K562 (cell line): ENCODE data around the gene ARHGEF40. TPM values are rescaled to one million over a fixed set of nuclear protein-coding genes. Genes with fewer than 3 reads are reported as not detected.

Experiments used
- BRD9 ChIP-seq: fragments of 450-650 bp; IDR thresholded peaks from 2 replicates; pipeline ENCODE4 v1.6.1; 2018; ENCODE audit warnings: low read depth; ENCODE audit not compliant: partially characterized antibody
- CREBBP ChIP-seq: IDR thresholded peaks from one replicate; pipeline ENCODE4 v1.6.1; 2012; ENCODE audit warnings: low read depth, mild to moderate bottlenecking, control low read depth, inconsistent platforms, low read length
- ETS1 ChIP-seq: conservative IDR thresholded peaks from 2 replicates; pipeline ENCODE4 v1.6.1; 2011; ENCODE audit warnings: low read depth, mild to moderate bottlenecking, low read length; ENCODE audit not compliant: control insufficient read depth
- ETV6 ChIP-seq, 3 experiments: fragments of 150-350 bp in 1 of 3; sonication (generic) in 1 of 3; formaldehyde crosslinking in 1 of 3; IDR thresholded peaks; 2 replicates each; pipeline versions ENCODE4 v1.6.1 to v1.8.0; 2014 to 2022; ENCODE audit warnings: borderline replicate concordance in 2 of 3, low read depth in 2 of 3, antibody characterized with exemption in 1 of 3, low read length in 1 of 3, mild to moderate bottlenecking in 1 of 3, missing genetic modification reagents in 1 of 3
- EZH2 ChIP-seq: IDR thresholded peaks from 2 replicates; pipeline ENCODE4 v1.6.1; 2012; ENCODE audit warnings: low read depth, mild to moderate bottlenecking, inconsistent platforms, low read length, borderline replicate concordance
- GATAD2B ChIP-seq: fragments of 450-650 bp; IDR thresholded peaks from 2 replicates; pipeline ENCODE4 v1.6.1; 2017; ENCODE audit warnings: mild to moderate bottlenecking, borderline replicate concordance
- HDAC2 ChIP-seq: fragments of 450-650 bp; IDR thresholded peaks from 2 replicates; pipeline ENCODE4 v1.6.1; 2016; ENCODE audit warnings: mild to moderate bottlenecking
- HLTF ChIP-seq: fragments of 450-650 bp; IDR thresholded peaks from 2 replicates; pipeline ENCODE4 v1.6.1; 2016
- ID3 ChIP-seq, 2 experiments: fragments of 250-450 bp in 1 of 2; fragments of 450-650 bp in 1 of 2; sonication (Bioruptor Pico) in 1 of 2; IDR thresholded peaks; 2 replicates each; pipeline versions ENCODE4 v1.6.1 to v1.8.0; 2016 to 2021; ENCODE audit warnings: mild to moderate bottlenecking in 2 of 2, moderate library complexity in 2 of 2, missing compliant biosample characterization in 1 of 2, missing genetic modification characterization in 1 of 2
- IRF1 ChIP-seq: sonication (generic); formaldehyde crosslinking; IDR thresholded peaks from 2 replicates; pipeline ENCODE4 v1.8.0; 2022; ENCODE audit warnings: missing genetic modification reagents, mild to moderate bottlenecking, borderline replicate concordance
- MAX ChIP-seq: sonication (generic); formaldehyde crosslinking; IDR thresholded peaks from 2 replicates; pipeline ENCODE4 v1.9.0; 2022; ENCODE audit warnings: mild to moderate bottlenecking, missing genetic modification reagents
- MTA2 ChIP-seq: fragments of 450-650 bp; IDR thresholded peaks from 2 replicates; pipeline ENCODE4 v1.6.1; 2016; ENCODE audit warnings: low read depth
- MTF1 ChIP-seq: fragments of 250-450 bp; sonication (Bioruptor Pico); IDR thresholded peaks from 2 replicates; pipeline ENCODE4 v1.9.0; 2021; ENCODE audit warnings: moderate library complexity, mild to moderate bottlenecking, inconsistent platforms, borderline replicate concordance
- NFIC ChIP-seq: fragments of 450-650 bp; IDR thresholded peaks from 2 replicates; pipeline ENCODE4 v1.6.1; 2017; ENCODE audit warnings: mild to moderate bottlenecking, inconsistent platforms
- NFIX ChIP-seq: fragments of 250-450 bp; sonication (Bioruptor Pico); IDR thresholded peaks from 2 replicates; pipeline ENCODE4 v1.4.0; 2020; ENCODE audit warnings: low read depth, mild to moderate bottlenecking, moderate library complexity
- PHF8 ChIP-seq: fragments of 200-600 bp; sonication (generic); IDR thresholded peaks from 2 replicates; pipeline ENCODE4 v1.6.1; 2012; ENCODE audit warnings: mixed run types, mild to moderate bottlenecking, inconsistent platforms, low read length, moderate library complexity, borderline replicate concordance
- POLR2AphosphoS2 ChIP-seq: IDR thresholded peaks from 2 replicates; pipeline ENCODE4 v1.6.1; 2012; ENCODE audit warnings: low read length, improper control_type of control experiment
- PTRF ChIP-seq: fragments of 450-650 bp; IDR thresholded peaks from 2 replicates; pipeline ENCODE4 v1.6.1; 2016; ENCODE audit warnings: mild to moderate bottlenecking, missing genetic modification characterization, missing compliant biosample characterization
- SFPQ ChIP-seq: fragments of 200-400 bp; formaldehyde crosslinking; IDR thresholded peaks from 2 replicates; pipeline ENCODE4 v1.6.1; 2017; ENCODE audit warnings: mild to moderate bottlenecking, low read depth, low read length, moderate library complexity
- ZBTB33 ChIP-seq: sonication (generic); formaldehyde crosslinking; IDR thresholded peaks from 2 replicates; pipeline ENCODE4 v1.8.1; 2023; ENCODE audit warnings: mild to moderate bottlenecking, missing genetic modification reagents
- polyA plus RNA-seq, 8 experiments: library from polyadenylated mRNA; depleted of rRNA in 4 of 8; stranded (reverse) in 5 of 8; unstranded in 3 of 8; fragments of >200 nt; fragmentation: Nextera tagmentation in 2 of 8; fragmentation: Illumina TruSeq in 1 of 8; extraction: Ambion mirVana in 2 of 8; extraction: Trizol in 1 of 8; gene quantifications; 2 replicates each; pipeline versions ENCODE4 v1.2.1 to v1.2.3, GENCODE V29; 2011 to 2014; ENCODE audit warnings: inconsistent platforms in 1 of 8, missing spikeins in 1 of 8
- total RNA-seq, 7 experiments: library from RNA; depleted of rRNA in 6 of 7; stranded (reverse); fragments of >200 nt in 6 of 7; fragmentation: Illumina TruSeq in 2 of 7; extraction: Trizol in 2 of 7; gene quantifications; 2 replicates each; pipeline versions ENCODE4 v1.2.1 to v1.2.3, GENCODE V29; 2011 to 2021; ENCODE audit warnings: low replicate concordance in 1 of 7

ARHGEF40 gene
- total and polyA plus RNA-seq, 9 of the 15 experiments (the other 6 are each of a cell fraction or from before 2014, with no cell fraction given): 0.42 to 6.3 (median 3.8) TPM

- TF ChIP-seq ETS1 (no peak), ZBTB33 (CRISPR knock-in tag) (no peak), PHF8 (no peak), ID3 (CRISPR knock-in tag; IDR thresholded peaks at IDR 0.05) (no peak), ID3 (tag; IDR thresholded peaks at IDR 0.05) (peak; percentile 50; the same call in 1 of the 2 replicates), NFIC (peak; percentile 85), NFIX (CRISPR knock-in tag) (no peak), MAX (CRISPR knock-in tag) (no peak), POLR2AphosphoS2 (no peak), HDAC2 (0 out of 2 replicates have a peak, but pooled peaks have one; percentile 28), PTRF (tag) (no peak), HLTF (no peak), MTA2 (no peak), EZH2 (no peak), MTF1 (CRISPR knock-in tag) (no peak), GATAD2B (peak; percentile 25; the same call in 1 of the 2 replicates), IRF1 (no peak), BRD9 (no peak), SFPQ (no peak), ETV6 (IDR thresholded peaks at IDR 0.05; ENCODE audit: borderline replicate concordance in 1 of 2, low read depth in 2 of 2, low read length in 1 of 2) (peak in 1 of 2 experiments; percentile 31; a peak in 1 of 4 replicates), ETV6 (CRISPR knock-in tag; IDR thresholded peaks at IDR 0.05; ENCODE audit: borderline replicate concordance) (no peak), CREBBP (no peak)
These were observed 26.0 kb upstream of the ARHGEF40 start (continued) for GRCh38 chr14:21043974-21044618.
